A549 (cell line): ENCODE measurements around the gene SNRNP25. TPM values are rescaled to one million over a fixed set of nuclear protein-coding genes. Genes with fewer than 3 reads are reported as not detected.

ENCODE experiments used
- ATAC-seq, 2 experiments: fragments of 200-7000 bp in 1 of 2; fragments of >200 bp in 1 of 2; cut with Nextera tagmentation in 1 of 2; cut with Tn5 transposase in 1 of 2; 3 replicates each; pipeline versions ENCODE4 v1.8.0 to v1.9.1; 2018 to 2020; ENCODE audit warnings: mild to moderate bottlenecking in 1 of 2, moderate library complexity in 1 of 2
- CTCF ChIA-PET: fragments of 300-600 bp; sonication (Branson Sonifier 250); formaldehyde crosslinking; extraction: SDS; loops from one replicate; lab custom pipeline; 2021; ENCODE audit warnings: antibody characterized with exemption, inconsistent platforms; lab: Yijun Ruan, JAX
- POLR2A ChIA-PET: fragments of 350-600 bp; formaldehyde crosslinking; extraction: SDS; loops from one replicate; lab custom pipeline; 2021; ENCODE audit warnings: antibody characterized with exemption, inconsistent platforms; lab: Yijun Ruan, JAX
- DNase-seq, 2 experiments: peaks; one replicate each; pipeline versions ENCODE4 v3.0.0 to v3.0.0-alpha.2; 2011 to 2016; ENCODE audit warnings: low read depth in 1 of 2, low spot score in 1 of 2
- FAIRE-seq: peaks from 2 replicates; lab custom pipeline; 2011; peaks lifted over from hg19 to GRCh38; lab: Jason Lieb, UNC
- H3K27ac ChIP-seq, 2 experiments: fragments of >200 bp; sonication (Bioruptor Twin); formaldehyde crosslinking; 3 replicates each; pipeline ENCODE4 v1.5.1; 2016 to 2017
- H3K4me1 ChIP-seq: fragments of >200 bp; sonication (Bioruptor Twin); formaldehyde crosslinking; 3 replicates; pipeline ENCODE4 v1.6.1; 2016
- H3K4me2 ChIP-seq: fragments of >200 bp; sonication (Bioruptor Twin); formaldehyde crosslinking; 3 replicates; pipeline ENCODE4 v1.6.1; 2016
- H3K4me3 ChIP-seq: fragments of >200 bp; sonication (Bioruptor Twin); formaldehyde crosslinking; 3 replicates; pipeline ENCODE4 v1.5.1; 2016
- H3K9me3 ChIP-seq: fragments of >200 bp; sonication (Bioruptor Twin); formaldehyde crosslinking; 3 replicates; pipeline ENCODE4 v1.6.1; 2016
- BCL3 ChIP-seq: fragments of >200 bp; sonication (Bioruptor Twin); formaldehyde crosslinking; IDR thresholded peaks from 3 replicates; pipeline ENCODE4 v1.6.1; 2016
- BHLHE40 ChIP-seq: IDR thresholded peaks from 2 replicates; pipeline ENCODE4 v1.6.1; 2012; ENCODE audit warnings: low read depth, low read length, inconsistent platforms
- CBX8 ChIP-seq: fragments of 200-600 bp; sonication (generic); IDR thresholded peaks from 2 replicates; pipeline ENCODE4 v1.6.1; 2016
- CTCF ChIP-seq: fragments of >200 bp; sonication (Bioruptor Twin); formaldehyde crosslinking; IDR thresholded peaks from 3 replicates; pipeline ENCODE4 v1.5.1; 2016
- ESRRA ChIP-seq: fragments of 150-350 bp; IDR thresholded peaks from 2 replicates; pipeline ENCODE4 v1.6.1; 2014; ENCODE audit warnings: mild to moderate bottlenecking, low read length, borderline replicate concordance
- FOSL2 ChIP-seq, 2 experiments: fragments of 450-650 bp in 1 of 2; fragments of >200 bp in 1 of 2; sonication (Bioruptor Twin) in 1 of 2; formaldehyde crosslinking; IDR thresholded peaks; 2 replicates each; pipeline versions ENCODE4 v1.5.0 to v1.6.1; 2016 to 2020; ENCODE audit warnings: mild to moderate bottlenecking in 1 of 2, moderate library complexity in 1 of 2
- HES2 ChIP-seq: fragments of >200 bp; sonication (Bioruptor Twin); formaldehyde crosslinking; IDR thresholded peaks from 2 replicates; pipeline ENCODE4 v1.6.1; 2016
- HEYL ChIP-seq: fragments of 250-450 bp; sonication (Bioruptor Pico); IDR thresholded peaks from 2 replicates; pipeline ENCODE4 v1.8.0; 2021; ENCODE audit warnings: mild to moderate bottlenecking, moderate library complexity
- HOXB13 ChIP-seq: fragments of 250-450 bp; sonication (Bioruptor Pico); IDR thresholded peaks from 2 replicates; pipeline ENCODE4 v1.5.0; 2020; ENCODE audit warnings: low read depth, mild to moderate bottlenecking, moderate library complexity
- HOXB5 ChIP-seq: fragments of 250-450 bp; sonication (Bioruptor Pico); IDR thresholded peaks from 2 replicates; pipeline ENCODE4 v1.5.0; 2020; ENCODE audit warnings: mild to moderate bottlenecking, moderate library complexity
- KDM1A ChIP-seq: fragments of 200-600 bp; sonication (generic); IDR thresholded peaks from 2 replicates; pipeline ENCODE4 v1.6.1; 2016; ENCODE audit warnings: low read depth, mild to moderate bottlenecking
- MAX ChIP-seq: IDR thresholded peaks from 2 replicates; pipeline ENCODE4 v1.6.1; 2012
- NFE2L2 ChIP-seq: fragments of 150-350 bp; conservative IDR thresholded peaks from 2 replicates; pipeline ENCODE4 v1.6.1; 2014; ENCODE audit warnings: low read length
- NR3C1 ChIP-seq: fragments of >200 bp; sonication (Bioruptor Twin); formaldehyde crosslinking; IDR thresholded peaks from 3 replicates; pipeline ENCODE4 v1.6.1; 2017
- POLR2A ChIP-seq: IDR thresholded peaks from 2 replicates; pipeline ENCODE4 v1.6.1; 2012; ENCODE audit warnings: mild to moderate bottlenecking, low read length
- POLR2AphosphoS2 ChIP-seq: conservative IDR thresholded peaks from 2 replicates; pipeline ENCODE4 v1.6.1; 2012; ENCODE audit warnings: low read length, improper control_type of control experiment, inconsistent platforms
- RAD21 ChIP-seq, 2 experiments: fragments of >200 bp in 1 of 2; sonication (Bioruptor Twin) in 1 of 2; formaldehyde crosslinking in 1 of 2; IDR thresholded peaks in 1 of 2; conservative IDR thresholded peaks in 1 of 2; 2 replicates in 1 of 2; 3 replicates in 1 of 2; pipeline ENCODE4 v1.6.1; 2012 to 2018; ENCODE audit warnings: inconsistent platforms in 1 of 2
- RCOR1 ChIP-seq: fragments of 150-350 bp; IDR thresholded peaks from 2 replicates; pipeline ENCODE4 v1.6.1; 2014; ENCODE audit warnings: antibody characterized with exemption, low read length, low read depth
- RFX5 ChIP-seq: fragments of 450-650 bp; IDR thresholded peaks from 2 replicates; pipeline ENCODE4 v1.7.1; 2014; ENCODE audit warnings: antibody characterized with exemption, mild to moderate bottlenecking, moderate library complexity
- RNF2 ChIP-seq: fragments of 200-600 bp; sonication (generic); IDR thresholded peaks from 2 replicates; pipeline ENCODE4 v1.6.1; 2016; ENCODE audit warnings: low read depth, mild to moderate bottlenecking, antibody characterized with exemption, moderate library complexity, borderline replicate concordance
- SREBF2 ChIP-seq: fragments of 450-650 bp; IDR thresholded peaks from 2 replicates; pipeline ENCODE4 v1.6.1; 2014; ENCODE audit warnings: mild to moderate bottlenecking, moderate library complexity
- ZC3H11A ChIP-seq: fragments of 450-650 bp; IDR thresholded peaks from 2 replicates; pipeline ENCODE4 v1.6.1; 2014; ENCODE audit warnings: antibody characterized with exemption, mild to moderate bottlenecking
- ZNF302 ChIP-seq: fragments of 250-450 bp; sonication (Bioruptor Pico); IDR thresholded peaks from 2 replicates; pipeline ENCODE4 v1.9.0; 2021; ENCODE audit warnings: inconsistent platforms, mild to moderate bottlenecking, moderate library complexity
- WGBS: methylation state at CpG from one replicate; pipeline ENCODE4 v1.1.6; 2017; ENCODE audit errors: missing lambda C conversion rate; 5-methylcytosine and 5-hydroxymethylcytosine counted together
- polyA plus RNA-seq, 4 experiments: library from polyadenylated mRNA; depleted of rRNA in 3 of 4; stranded (reverse); fragments of >200 nt; fragmentation: RNase III in 1 of 4; extraction: RNeasy Plus Mini Kit Qiagen cat#74134 plus additional on column Dnase treatment in 1 of 4; gene quantifications; 2 replicates in 3 of 4; 3 replicates in 1 of 4; pipeline ENCODE4 v1.2.3, GENCODE V29; 2011 to 2017

The SNRNP25 gene
- polyA plus RNA-seq, 2 of the 4 experiments (the other 2 are of a cell fraction): 45.0 to 82.2 TPM

- POLR2A ChIA-PET: no interaction called here
- FAIRE-seq: no peak
- TF ChIP-seq FOSL2 (IDR thresholded peaks at IDR 0.05) (no peak), FOSL2 (CRISPR knock-in tag; IDR thresholded peaks at IDR 0.05) (no peak), NFE2L2 (no peak), HEYL (CRISPR knock-in tag) (no peak)
- Histone ChIP-seq H3K9me3 (no peaks in the 10 kb centered on the region), H3K4me2 (no peak overlapping the region), H3K4me3 (no peak overlapping the region), H3K27ac (no peak overlapping the region), H3K4me1 (no peaks in the 10 kb centered on the region)
- 86% methylated on average over 13 of the region's 17 CpGs for WGBS
- CTCF ChIA-PET: interaction anchor here (1.6 to 1.8 kb wide), 2 partner anchors 30 to 61 kb away, joined by 3 read pairs; no protein-coding TSS in a partner anchor
- peak in 1 of 2 experiments; percentile 14; a peak in 4 of 6 replicates for ATAC-seq
- no peak for DNase-seq
These were observed 18.5 kb upstream of the SNRNP25 start for GRCh38 chr16:35011-35677.

GRCh38 chr16:35678-36305, 17.8 kb upstream of the SNRNP25 start:
- no peak overlapping the region for H3K4me3 ChIP-seq
- CTCF ChIA-PET: interaction anchor here (0.6 to 1.6 kb wide), 2 partner anchors 18 to 61 kb away, joined by 3 read pairs; partner anchors contain the start of genes POLR3K and SNRNP25
- TF ChIP-seq ZNF302 (CRISPR knock-in tag): no peak
- no peak for TF ChIP-seq RFX5
- no peak for TF ChIP-seq KDM1A
- TF ChIP-seq RNF2: no peak
- TF ChIP-seq POLR2A: no peak
- no peak for TF ChIP-seq RCOR1
- TF ChIP-seq HOXB5 (CRISPR knock-in tag): no peak
- no peak for TF ChIP-seq HES2
- no peak for TF ChIP-seq CTCF
- no peak for TF ChIP-seq BCL3
- no peak for TF ChIP-seq SREBF2
- no peak for TF ChIP-seq CBX8
- no peak for TF ChIP-seq BHLHE40
- TF ChIP-seq RAD21 (conservative IDR thresholded peaks at IDR 0.05 in 1 of 2, IDR thresholded peaks at IDR 0.05 in 1 of 2): no peak
- TF ChIP-seq POLR2AphosphoS2: no peak
- no peak for TF ChIP-seq NR3C1
- no peak for TF ChIP-seq MAX
- no peak for TF ChIP-seq HOXB13 (CRISPR knock-in tag)
- TF ChIP-seq ZC3H11A: no peak
- TF ChIP-seq ESRRA: no peak
- POLR2A ChIA-PET: no interaction called here
- ATAC-seq (peak in 1 of 2 experiments; percentile 17; a peak in 3 of 6 replicates), DNase-seq (no peak), FAIRE-seq (no peak)
- 97% methylated on average over 7 of the region's 11 CpGs for WGBS
- H3K4me1 ChIP-seq: no peaks in the 10 kb centered on the region
- H3K9me3 ChIP-seq: no peaks in the 10 kb centered on the region
- H3K27ac ChIP-seq: no peak overlapping the region
- H3K4me2 ChIP-seq: no peak overlapping the region
